ENCODE measurements around the gene OSBPL9.

Gene OSBPL9

GRCh38 chr1:51654000-51654399 is 37.1 kb downstream of the OSBPL9 start:
- Histone ChIP-seq H3K27me3 (ENCODE audit: insufficient read depth, poor library complexity, severe bottlenecking) (no peaks in the 10 kb centered on the region), H3K27ac (replicated peaks) (no peak overlapping the region), H3K4me3 (replicated peaks; ENCODE audit: insufficient read depth, low read length) (no peak overlapping the region)
- TF ChIP-seq GABPA (IDR thresholded peaks at IDR 0.05; ENCODE audit: low read depth) (no peak), POLR2AphosphoS5 (IDR thresholded peaks at IDR 0.05; ENCODE audit: low read depth) (no peak), SPI1 (IDR thresholded peaks at IDR 0.05; ENCODE audit: borderline replicate concordance, low read depth) (no peak), REST (IDR thresholded peaks at IDR 0.05; ENCODE audit: insufficient replicate concordance, low read depth) (no peak), CTCF (IDR thresholded peaks at IDR 0.05; ENCODE audit: insufficient read depth, low read length) (no peak)
- DNase-seq (ENCODE audit: low read depth in 1 of 2, low spot score in 1 of 2) = no peak

- Histone ChIP-seq H3K27ac (replicated peaks) (no peak overlapping the region), H3K4me3 (replicated peaks; ENCODE audit: insufficient read depth, low read length) (no peak overlapping the region), H3K27me3 (ENCODE audit: insufficient read depth, poor library complexity, severe bottlenecking) (no peaks in the 10 kb centered on the region)
- no peak for DNase-seq (ENCODE audit: low read depth in 1 of 2, low spot score in 1 of 2)
- TF ChIP-seq SPI1 (IDR thresholded peaks at IDR 0.05; ENCODE audit: borderline replicate concordance, low read depth) (no peak), POLR2AphosphoS5 (IDR thresholded peaks at IDR 0.05; ENCODE audit: low read depth) (no peak), CTCF (IDR thresholded peaks at IDR 0.05; ENCODE audit: insufficient read depth, low read length) (no peak), REST (IDR thresholded peaks at IDR 0.05; ENCODE audit: insufficient replicate concordance, low read depth) (no peak), GABPA (IDR thresholded peaks at IDR 0.05; ENCODE audit: low read depth) (no peak)
Observed at GRCh38 chr1:51656374-51656773, 39.5 kb downstream of the OSBPL9 start.

GRCh38 chr1:51660580-51660979 is 43.7 kb downstream of the OSBPL9 start:
- Histone ChIP-seq H3K4me3 (replicated peaks; ENCODE audit: insufficient read depth, low read length) (no peak overlapping the region), H3K27ac (replicated peaks) (no peak overlapping the region), H3K27me3 (ENCODE audit: insufficient read depth, poor library complexity, severe bottlenecking) (no peaks in the 10 kb centered on the region)
- TF ChIP-seq POLR2AphosphoS5 (IDR thresholded peaks at IDR 0.05; ENCODE audit: low read depth) (no peak), GABPA (IDR thresholded peaks at IDR 0.05; ENCODE audit: low read depth) (no peak), SPI1 (IDR thresholded peaks at IDR 0.05; ENCODE audit: borderline replicate concordance, low read depth) (no peak), REST (IDR thresholded peaks at IDR 0.05; ENCODE audit: insufficient replicate concordance, low read depth) (no peak), CTCF (IDR thresholded peaks at IDR 0.05; ENCODE audit: insufficient read depth, low read length) (no peak)
- DNase-seq (ENCODE audit: low read depth in 1 of 2, low spot score in 1 of 2) = no peak
